NCI-H345 treated with DMSO at 0.1 percent for 48 hours (cell line): ENCODE data around the gene VDAC1.
"Not testable (repeated sequence)": the region's sequence is repeated elsewhere in the genome, so short reads cannot be mapped to it uniquely, and the experiment has no call there.

Source experiments
- DNase-seq: peaks from one replicate; lab custom pipeline; 2025; ENCODE audit not compliant: unreplicated experiment; lab: John Stamatoyannopoulos, UW

Gene VDAC1

DNA sequence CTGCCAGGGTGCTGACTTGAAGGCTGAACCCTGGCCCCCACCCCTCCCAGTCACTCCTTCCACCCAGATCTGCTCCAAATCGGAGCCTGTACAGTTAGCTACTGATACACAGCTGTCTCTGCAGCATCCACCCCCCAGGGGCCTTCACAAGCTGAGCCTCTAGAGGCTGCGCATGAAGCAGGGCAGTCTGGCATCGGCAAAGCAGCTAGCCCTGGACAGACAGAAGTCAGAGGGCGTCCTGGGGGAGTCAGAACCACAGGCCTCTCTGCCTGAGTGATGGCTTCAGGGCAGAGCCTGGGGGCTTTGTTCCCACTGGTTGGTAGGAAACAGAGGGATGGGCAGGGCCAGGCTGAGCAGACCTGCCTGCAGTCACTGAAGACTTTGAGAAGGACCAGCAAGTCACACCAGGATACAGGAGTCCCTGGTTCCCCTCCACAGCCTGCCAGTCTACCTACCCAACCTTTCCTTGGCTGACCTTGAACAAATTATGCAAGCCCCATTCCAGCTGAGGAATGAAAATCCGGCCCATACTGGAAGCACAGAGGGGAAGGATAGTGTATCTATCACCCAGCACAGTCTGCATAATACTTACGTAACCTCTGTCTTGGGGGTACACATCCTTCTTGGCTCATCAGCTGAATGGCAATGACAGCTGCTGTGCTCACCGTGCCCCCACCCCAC lies 8.8 kb downstream of the VDAC1 start:
- no peak for DNase-seq

DNA sequence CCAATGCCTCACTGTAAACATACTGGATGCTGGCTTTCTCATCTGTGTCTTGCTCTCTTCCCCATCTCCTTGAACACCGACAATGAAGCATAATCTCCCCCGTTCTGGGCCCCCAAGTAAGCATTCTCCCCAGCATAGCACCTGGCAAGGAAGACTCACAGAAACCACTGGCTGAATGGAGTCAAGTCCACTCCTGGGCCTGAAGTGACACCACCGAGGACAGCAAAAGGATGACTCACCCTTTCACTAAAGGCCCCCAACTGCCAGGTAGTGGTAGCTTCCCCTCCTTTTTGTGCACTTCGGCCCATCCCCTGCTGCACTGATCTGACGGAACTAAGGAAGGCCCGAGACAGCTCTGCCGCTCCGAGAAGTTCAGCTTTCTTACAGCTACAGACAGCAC lies 9.4 kb downstream of the VDAC1 start:
- no peak for DNase-seq

- no peak for DNase-seq
Measured at GRCh38 chr5:133994990-133995333, 9.8 kb downstream of the VDAC1 start.

GRCh38 chr5:133994297-133994989 lies 10.3 kb downstream of the VDAC1 start:
- DNase-seq: no peak

DNA sequence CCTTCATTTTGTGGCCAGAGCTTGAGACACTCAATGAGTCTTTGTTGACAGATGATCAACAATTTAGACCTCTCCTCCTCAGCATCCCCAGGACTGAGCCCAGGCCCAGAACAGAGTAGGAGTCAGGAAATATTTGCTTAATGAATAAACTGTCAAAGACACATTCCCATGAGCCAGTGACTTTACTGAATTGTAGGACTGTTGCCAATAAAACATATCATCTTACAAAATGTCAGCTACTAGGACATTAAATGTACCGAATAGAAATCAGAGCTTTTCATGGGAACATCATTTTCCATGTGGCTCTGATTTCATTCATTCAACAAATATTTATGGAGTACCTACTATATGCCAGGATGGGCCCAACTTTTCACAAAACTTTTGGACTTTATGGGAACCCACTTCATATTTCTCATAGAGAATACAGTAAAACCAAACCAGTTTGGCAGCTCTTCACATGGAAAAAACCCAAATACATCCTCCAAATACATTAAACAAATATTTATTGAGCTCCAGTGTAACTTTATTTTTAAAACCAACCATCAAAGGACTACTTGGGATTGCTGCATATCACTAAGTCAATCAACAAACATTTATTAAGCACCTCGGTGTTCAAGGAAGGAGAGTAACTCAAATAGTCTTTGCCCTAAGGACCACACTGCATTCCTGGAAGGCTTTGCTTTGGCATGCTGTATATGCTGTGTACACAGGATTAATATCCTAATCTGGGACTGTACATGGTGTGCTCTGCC lies 11.4 kb downstream of the VDAC1 start:
- DNase-seq: no peak

- peak; percentile 69 for DNase-seq
Measured at GRCh38 chr5:133992429-133993155, 12.2 kb downstream of the VDAC1 start.

DNA sequence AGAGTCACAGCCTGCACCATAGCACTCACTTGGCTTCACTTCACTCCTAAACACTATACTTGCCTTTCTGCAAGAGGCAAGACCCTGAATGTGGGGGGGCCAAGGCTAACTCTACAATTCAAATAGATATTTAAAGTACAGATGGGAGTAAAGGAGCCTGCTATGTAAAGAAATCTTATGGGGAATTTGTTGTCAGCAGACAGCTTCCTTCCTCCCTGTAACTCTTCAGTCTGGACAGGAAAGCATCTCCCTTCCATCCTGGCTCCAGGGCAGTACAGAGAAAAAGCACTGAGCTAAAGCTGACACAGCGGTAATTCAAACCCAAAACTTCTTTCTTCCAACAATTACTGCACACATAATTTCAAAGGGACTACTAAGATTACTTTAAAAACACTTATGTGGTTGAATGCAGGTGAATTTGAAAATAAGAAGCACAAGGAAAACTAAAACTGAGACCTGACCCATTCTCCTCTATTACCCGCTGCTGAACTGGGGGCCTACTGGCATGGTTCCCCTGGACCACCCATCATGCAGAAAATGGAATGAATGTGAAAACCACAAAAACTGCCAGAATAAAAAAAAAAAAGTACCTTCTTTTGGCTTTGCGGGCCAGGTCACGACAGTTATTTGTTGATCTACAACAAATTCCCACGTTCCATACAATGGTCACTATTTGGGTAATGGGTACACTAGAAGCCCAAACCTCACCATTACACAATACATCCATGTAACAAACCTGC lies 13.4 kb downstream of the VDAC1 start:
- DNase-seq: no peak

DNA sequence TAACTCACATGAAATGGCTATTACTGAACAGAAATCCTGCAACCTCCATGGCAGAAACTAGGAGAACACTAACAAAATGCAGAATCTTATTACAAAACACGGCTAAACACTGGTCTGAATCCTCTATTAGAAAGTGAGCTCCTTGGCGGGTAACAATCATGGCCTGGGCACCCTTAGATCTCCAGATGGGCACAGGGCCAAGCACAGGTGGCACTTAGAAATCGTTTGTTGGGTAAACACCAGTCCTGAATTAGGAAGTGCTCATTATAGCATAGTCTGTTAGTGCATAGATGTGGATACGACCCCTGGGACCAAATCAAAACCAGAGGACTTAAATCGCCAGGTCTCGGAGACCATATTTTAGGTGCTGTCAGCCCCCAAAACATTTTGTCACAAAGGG lies 14.4 kb downstream of the VDAC1 start:
- DNase-seq: peak; percentile 21

GRCh38 chr5:133985540-133986180 lies 19.1 kb downstream of the VDAC1 start:
- DNase-seq: no peak

GRCh38 chr5:133983674-133984073 lies 21.1 kb downstream of the VDAC1 start:
- no peak for DNase-seq

GRCh38 chr5:133981714-133982113 lies 23.1 kb downstream of the VDAC1 start:
- no peak for DNase-seq

- DNase-seq: no peak
Measured at GRCh38 chr5:133980652-133981051, 24.1 kb downstream of the VDAC1 start.

DNA sequence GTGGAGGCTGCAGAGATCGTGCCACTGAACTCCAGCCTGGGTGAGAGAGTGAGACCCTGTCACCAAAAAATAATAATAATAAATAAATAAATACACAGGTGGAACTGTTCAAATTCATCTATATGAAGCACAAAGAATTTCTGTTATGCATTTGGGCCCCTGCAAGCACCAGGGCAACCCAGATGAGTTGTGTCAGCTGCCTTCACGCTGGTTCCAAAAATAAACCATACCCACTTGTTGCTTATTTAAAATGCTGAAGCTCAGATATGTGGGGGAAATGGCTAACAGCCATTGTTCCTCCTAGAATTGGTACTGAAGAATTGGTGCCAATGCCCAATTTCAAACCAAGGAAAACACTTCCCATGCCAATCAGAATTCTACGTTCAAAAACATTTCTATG lies 25.8 kb downstream of the VDAC1 start:
- DNase-seq: no peak

- no peak for DNase-seq
Measured at GRCh38 chr5:133977858-133978257, 26.9 kb downstream of the VDAC1 start.

GRCh38 chr5:133977161-133977787 lies 27.5 kb downstream of the VDAC1 start:
- DNase-seq: peak; percentile 16

DNA sequence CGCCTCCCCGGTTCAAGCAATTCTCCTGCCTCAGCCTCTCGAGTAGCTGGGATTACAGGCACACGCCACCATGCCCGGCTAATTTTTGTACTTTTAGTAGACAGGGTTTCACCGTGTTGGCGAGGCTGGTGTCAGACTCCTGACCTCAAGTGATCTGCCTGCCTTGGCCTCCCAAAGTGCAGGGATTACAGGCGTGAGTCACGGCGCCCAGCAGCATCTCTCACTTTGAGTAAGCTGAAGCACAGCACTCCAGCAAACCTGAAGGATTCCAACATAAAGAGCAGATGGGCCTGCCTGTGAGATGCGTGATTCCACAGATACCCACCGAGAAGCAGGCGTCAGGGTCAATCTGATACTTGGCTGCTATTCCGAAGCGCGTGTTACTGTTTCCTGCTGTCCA lies 29.2 kb downstream of the VDAC1 start:
- DNase-seq: not testable (repeated sequence)

DNA sequence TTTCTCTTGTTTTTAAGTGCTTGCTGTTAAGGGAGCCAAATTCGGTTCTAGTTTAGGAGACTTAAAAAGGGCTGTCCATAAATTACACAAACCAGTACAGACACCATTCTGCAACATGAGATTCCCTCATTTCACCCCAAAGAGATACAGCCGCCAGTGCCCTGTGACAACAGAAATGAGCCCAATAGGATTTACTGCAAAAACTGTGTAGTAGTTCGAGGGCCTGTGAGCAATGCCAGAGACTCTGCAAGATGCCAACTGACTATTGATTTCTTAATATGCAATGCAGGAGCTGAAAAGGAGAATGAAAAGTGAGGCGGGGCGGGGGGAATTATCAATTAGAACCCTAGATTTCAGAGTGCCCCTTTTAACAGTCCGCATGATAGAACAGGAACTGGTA lies 30.6 kb downstream of the VDAC1 start:
- no peak for DNase-seq

DNA sequence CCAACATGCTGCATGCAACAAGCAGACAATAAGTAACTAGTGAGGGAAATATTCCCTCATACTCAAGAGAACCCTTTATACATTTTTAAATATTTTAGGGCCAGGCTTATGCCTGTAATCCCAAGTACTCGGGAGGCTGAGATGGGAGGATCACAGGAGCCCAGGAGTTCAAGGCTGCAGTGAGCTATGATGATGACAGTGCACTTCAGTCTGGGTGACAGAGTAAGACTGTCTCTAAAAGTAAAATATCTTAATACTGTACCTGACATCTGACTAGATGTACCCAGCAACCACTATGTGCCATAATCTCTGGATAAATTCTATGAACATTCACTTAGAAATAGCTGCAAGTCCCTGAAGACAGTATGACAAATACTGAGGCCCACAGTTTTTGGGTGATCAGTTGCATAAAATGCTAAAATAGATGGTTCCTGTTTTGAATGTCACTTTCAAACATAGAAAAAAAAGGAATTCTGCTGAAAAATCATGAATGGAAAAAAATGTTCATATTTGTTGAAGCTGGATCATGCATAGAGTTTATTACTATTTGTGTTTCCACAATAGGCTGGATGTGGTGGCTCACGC lies 34.4 kb downstream of the VDAC1 start:
- no peak for DNase-seq

DNA sequence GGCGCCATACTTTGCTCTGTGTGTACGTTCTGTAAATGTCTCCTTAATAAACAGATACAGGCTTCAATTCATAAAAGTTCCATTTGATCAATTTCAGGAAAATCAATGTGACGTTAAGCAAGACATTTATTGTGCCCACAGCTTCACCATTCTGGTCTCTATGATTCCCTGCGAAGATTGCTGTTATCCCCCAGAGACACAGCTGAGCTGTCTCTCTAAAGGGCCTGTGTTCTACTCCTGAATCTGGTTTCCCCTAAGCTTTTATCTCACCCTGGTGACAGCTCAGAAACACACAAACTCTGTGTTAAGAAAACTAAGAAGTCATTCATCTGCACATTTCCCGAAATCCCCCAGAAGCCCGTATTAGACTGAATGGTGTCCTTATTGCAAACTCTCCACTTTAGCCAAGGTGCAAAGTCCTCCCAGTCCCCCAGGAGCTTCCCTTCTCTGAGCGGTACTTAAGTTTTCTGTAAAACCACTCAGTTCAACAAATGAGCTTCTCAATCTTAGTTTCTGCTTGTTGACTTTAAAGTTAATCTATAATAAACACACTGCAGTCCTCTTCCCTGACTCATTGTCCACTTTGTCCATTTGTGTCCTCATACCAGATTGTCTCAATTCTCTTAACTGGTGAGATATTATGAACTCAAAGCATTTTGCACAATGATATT lies 35.0 kb downstream of the VDAC1 start:
- DNase-seq: no peak
